ENCODE results near the gene GCK.

Gene GCK

GRCh38 chr7:44133295-44133694 lies 55.9 kb downstream of the GCK start:
- TF ChIP-seq EZH2 (IDR thresholded peaks at IDR 0.05; ENCODE audit: borderline replicate concordance, low read depth, low read length, severe bottlenecking) (no peak), CTCF (IDR thresholded peaks at IDR 0.05; ENCODE audit: borderline replicate concordance, extremely low read depth, low read length, poor library complexity, severe bottlenecking) (no peak)
- no peak overlapping the region for H3K9ac ChIP-seq (ENCODE audit: low read depth, low read length)
- H3K36me3 ChIP-seq (ENCODE audit: insufficient read depth, low read length) = no peaks in the 10 kb centered on the region
- no peak overlapping the region for H3K4me3 ChIP-seq (ENCODE audit: low read depth in 1 of 2, low read length in 2 of 2)
- no peaks in the 10 kb centered on the region for H4K20me1 ChIP-seq (ENCODE audit: insufficient read depth, low read length)
- no peak overlapping the region for H3K4me2 ChIP-seq (ENCODE audit: insufficient read depth, low read length)
- H3K4me1 ChIP-seq (ENCODE audit: insufficient read depth, low read length) = no peaks in the 10 kb centered on the region
- H2AFZ ChIP-seq (ENCODE audit: low read depth, low read length) = no peak overlapping the region
- H3K79me2 ChIP-seq (ENCODE audit: insufficient read depth, low read length) = no peaks in the 10 kb centered on the region
- H3K27me3 ChIP-seq (ENCODE audit: insufficient read depth, low read length, poor library complexity) = no peaks in the 10 kb centered on the region
- DNase-seq (no peak), ATAC-seq (ENCODE audit: insufficient read depth, low read depth) (no peak)
- H3K9me3 ChIP-seq (ENCODE audit: insufficient read depth, low read length, severe bottlenecking) = no peaks in the 10 kb centered on the region
- H3K27ac ChIP-seq (ENCODE audit: low read length) = no peak overlapping the region

GRCh38 chr7:44132039-44132438 lies 57.2 kb downstream of the GCK start:
- Histone ChIP-seq H3K36me3 (ENCODE audit: insufficient read depth, low read length) (no peaks in the 10 kb centered on the region), H3K9ac (ENCODE audit: low read depth, low read length) (no peak overlapping the region), H3K79me2 (ENCODE audit: insufficient read depth, low read length) (no peaks in the 10 kb centered on the region), H3K4me3 (ENCODE audit: low read depth in 1 of 2, low read length in 2 of 2) (no peak overlapping the region), H2AFZ (ENCODE audit: low read depth, low read length) (no peak overlapping the region), H3K9me3 (ENCODE audit: insufficient read depth, low read length, severe bottlenecking) (no peaks in the 10 kb centered on the region), H3K27ac (ENCODE audit: low read length) (no peak overlapping the region), H4K20me1 (ENCODE audit: insufficient read depth, low read length) (no peaks in the 10 kb centered on the region), H3K4me1 (ENCODE audit: insufficient read depth, low read length) (no peaks in the 10 kb centered on the region), H3K27me3 (ENCODE audit: insufficient read depth, low read length, poor library complexity) (no peaks in the 10 kb centered on the region), H3K4me2 (ENCODE audit: insufficient read depth, low read length) (no peak overlapping the region)
- no peak for DNase-seq
- TF ChIP-seq CTCF (IDR thresholded peaks at IDR 0.05; ENCODE audit: borderline replicate concordance, extremely low read depth, low read length, poor library complexity, severe bottlenecking) (no peak), EZH2 (IDR thresholded peaks at IDR 0.05; ENCODE audit: borderline replicate concordance, low read depth, low read length, severe bottlenecking) (no peak)
- no peak for ATAC-seq (ENCODE audit: insufficient read depth, low read depth)

GRCh38 chr7:44131173-44132029 lies 57.8 kb downstream of the GCK start:
- Histone ChIP-seq H3K79me2 (ENCODE audit: insufficient read depth, low read length) (no peaks in the 10 kb centered on the region), H2AFZ (ENCODE audit: low read depth, low read length) (no peak overlapping the region), H3K27me3 (ENCODE audit: insufficient read depth, low read length, poor library complexity) (no peaks in the 10 kb centered on the region), H3K9me3 (ENCODE audit: insufficient read depth, low read length, severe bottlenecking) (no peaks in the 10 kb centered on the region), H3K4me2 (ENCODE audit: insufficient read depth, low read length) (no peak overlapping the region), H3K36me3 (ENCODE audit: insufficient read depth, low read length) (no peaks in the 10 kb centered on the region), H3K4me1 (ENCODE audit: insufficient read depth, low read length) (no peaks in the 10 kb centered on the region), H3K4me3 (ENCODE audit: low read depth in 1 of 2, low read length in 2 of 2) (no peak overlapping the region), H3K27ac (ENCODE audit: low read length) (no peak overlapping the region), H4K20me1 (ENCODE audit: insufficient read depth, low read length) (no peaks in the 10 kb centered on the region), H3K9ac (ENCODE audit: low read depth, low read length) (no peak overlapping the region)
- no peak for TF ChIP-seq EZH2 (IDR thresholded peaks at IDR 0.05; ENCODE audit: borderline replicate concordance, low read depth, low read length, severe bottlenecking)
- TF ChIP-seq CTCF (IDR thresholded peaks at IDR 0.05; ENCODE audit: borderline replicate concordance, extremely low read depth, low read length, poor library complexity, severe bottlenecking) = peak; percentile 30
- DNase-seq = no peak
- ATAC-seq (ENCODE audit: insufficient read depth, low read depth) = peak; percentile 58; the same call in 2 of the 3 replicates

All from DND-41 (cell line).